HEK293T (cell line): ENCODE results near the gene REXO1.

Experiments used
- ARNT ChIP-seq: fragments of 450-650 bp; IDR thresholded peaks from 2 replicates; pipeline ENCODE4 v1.6.1; 2017; ENCODE audit warnings: mild to moderate bottlenecking
- BHLHE40 ChIP-seq: fragments of 450-650 bp; IDR thresholded peaks from 2 replicates; pipeline ENCODE4 v1.6.1; 2016; ENCODE audit warnings: mild to moderate bottlenecking, moderate library complexity, borderline replicate concordance
- CTBP1 ChIP-seq: fragments of 450-650 bp; IDR thresholded peaks from 2 replicates; pipeline ENCODE4 v1.6.1; 2016; ENCODE audit warnings: borderline replicate concordance
- ELF4 ChIP-seq: fragments of 450-650 bp; IDR thresholded peaks from 2 replicates; pipeline ENCODE4 v1.6.1; 2017; ENCODE audit warnings: antibody characterized with exemption
- FOXA1 ChIP-seq: fragments of 450-650 bp; IDR thresholded peaks from 2 replicates; pipeline ENCODE4 v1.6.1; 2016; ENCODE audit warnings: mild to moderate bottlenecking
- FOXK2 ChIP-seq: fragments of 450-650 bp; IDR thresholded peaks from 2 replicates; pipeline ENCODE4 v1.6.1; 2016; ENCODE audit warnings: mild to moderate bottlenecking
- FOXM1 ChIP-seq: fragments of 450-650 bp; IDR thresholded peaks from 2 replicates; pipeline ENCODE4 v1.6.1; 2017; ENCODE audit warnings: mild to moderate bottlenecking, borderline replicate concordance
- HDGF ChIP-seq: fragments of 450-650 bp; IDR thresholded peaks from 2 replicates; pipeline ENCODE4 v1.6.1; 2017; ENCODE audit warnings: antibody characterized with exemption, borderline replicate concordance
- NFRKB ChIP-seq: fragments of 450-650 bp; IDR thresholded peaks from 2 replicates; pipeline ENCODE4 v1.6.1; 2016; ENCODE audit warnings: mild to moderate bottlenecking, moderate library complexity
- SP1 ChIP-seq: fragments of 450-650 bp; IDR thresholded peaks from 2 replicates; pipeline ENCODE4 v1.6.1; 2017
- SUZ12 ChIP-seq: fragments of 450-650 bp; IDR thresholded peaks from 2 replicates; pipeline ENCODE4 v1.6.1; 2016; ENCODE audit warnings: mild to moderate bottlenecking
- TARDBP ChIP-seq: fragments of 450-650 bp; IDR thresholded peaks from 2 replicates; pipeline ENCODE4 v1.6.1; 2016
- ZNF384 ChIP-seq: fragments of 450-650 bp; IDR thresholded peaks from 2 replicates; pipeline ENCODE4 v1.6.1; 2016
- TF ChIP-seq, protein P1 (sequence below): fragments of 450-650 bp; IDR thresholded peaks from 2 replicates; pipeline ENCODE4 v1.6.1; 2016

DNA sequence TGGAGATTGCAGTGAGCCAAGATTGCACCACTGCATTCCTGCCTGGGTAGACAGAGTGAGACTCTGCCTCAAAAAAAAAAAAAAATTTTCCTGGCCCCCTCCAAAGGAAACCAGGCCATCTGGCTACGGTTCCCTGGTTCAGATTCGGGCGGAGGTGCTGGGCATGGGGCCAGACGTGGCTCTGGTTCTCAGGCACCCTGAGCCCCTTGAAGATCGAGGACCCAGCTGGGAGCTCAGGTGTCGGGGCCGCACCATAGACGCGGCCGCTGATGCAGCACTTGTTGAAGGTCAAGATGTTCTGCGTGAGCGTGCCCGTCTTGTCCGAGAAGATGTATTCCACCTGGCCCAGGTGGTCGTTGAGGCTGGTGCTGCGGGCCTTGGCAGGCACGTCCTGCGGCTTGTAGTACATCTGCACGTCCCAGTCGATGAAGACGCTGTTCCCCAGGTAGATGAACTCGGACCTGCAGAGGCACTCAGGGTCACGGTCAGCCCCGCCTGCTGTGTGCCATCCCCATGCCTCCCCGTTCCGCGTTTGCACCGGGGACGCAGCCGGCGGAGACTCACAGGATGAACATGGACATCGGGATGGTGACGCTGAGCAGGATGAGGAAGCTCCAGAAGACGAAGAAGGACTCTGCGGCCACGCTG is 48.5 kb downstream of the REXO1 start:
- no peak for TF ChIP-seq SUZ12
- no peak for TF ChIP-seq SP1
- no peak for TF ChIP-seq FOXA1
- TF ChIP-seq FOXK2: no peak
- TF ChIP-seq, protein P1, sequence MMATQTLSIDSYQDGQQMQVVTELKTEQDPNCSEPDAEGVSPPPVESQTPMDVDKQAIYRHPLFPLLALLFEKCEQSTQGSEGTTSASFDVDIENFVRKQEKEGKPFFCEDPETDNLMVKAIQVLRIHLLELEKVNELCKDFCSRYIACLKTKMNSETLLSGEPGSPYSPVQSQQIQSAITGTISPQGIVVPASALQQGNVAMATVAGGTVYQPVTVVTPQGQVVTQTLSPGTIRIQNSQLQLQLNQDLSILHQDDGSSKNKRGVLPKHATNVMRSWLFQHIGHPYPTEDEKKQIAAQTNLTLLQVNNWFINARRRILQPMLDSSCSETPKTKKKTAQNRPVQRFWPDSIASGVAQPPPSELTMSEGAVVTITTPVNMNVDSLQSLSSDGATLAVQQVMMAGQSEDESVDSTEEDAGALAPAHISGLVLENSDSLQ: no peak
- TF ChIP-seq ARNT: no peak
- no peak for TF ChIP-seq ZNF384
- no peak for TF ChIP-seq TARDBP
- no peak for TF ChIP-seq BHLHE40
- TF ChIP-seq FOXM1: no peak
- TF ChIP-seq ELF4: no peak
- no peak for TF ChIP-seq NFRKB
- no peak for TF ChIP-seq HDGF
- no peak for TF ChIP-seq CTBP1
